Measurements from ENCODE around the gene GRHPR.

DNA sequence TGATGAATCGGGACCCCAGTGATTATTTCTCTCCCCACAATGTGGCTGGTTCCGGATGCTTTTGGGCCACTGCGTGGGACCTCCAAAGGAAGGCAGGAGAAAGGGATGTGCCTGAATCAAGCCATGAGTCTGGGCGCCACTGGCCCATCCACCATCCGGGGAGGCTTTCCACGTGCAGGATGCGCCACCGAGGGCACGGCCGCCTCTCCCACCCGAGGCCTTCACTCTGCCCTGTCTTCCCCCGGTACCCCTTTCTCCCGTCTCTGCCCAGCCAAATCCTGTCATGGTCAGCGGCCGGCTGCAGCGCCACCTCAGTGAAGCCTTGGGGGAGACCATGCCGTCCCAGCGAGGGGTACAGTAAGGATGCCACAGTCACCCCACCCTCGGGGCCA, 43.9 kb upstream of the GRHPR start:
- TF ChIP-seq, protein P1, sequence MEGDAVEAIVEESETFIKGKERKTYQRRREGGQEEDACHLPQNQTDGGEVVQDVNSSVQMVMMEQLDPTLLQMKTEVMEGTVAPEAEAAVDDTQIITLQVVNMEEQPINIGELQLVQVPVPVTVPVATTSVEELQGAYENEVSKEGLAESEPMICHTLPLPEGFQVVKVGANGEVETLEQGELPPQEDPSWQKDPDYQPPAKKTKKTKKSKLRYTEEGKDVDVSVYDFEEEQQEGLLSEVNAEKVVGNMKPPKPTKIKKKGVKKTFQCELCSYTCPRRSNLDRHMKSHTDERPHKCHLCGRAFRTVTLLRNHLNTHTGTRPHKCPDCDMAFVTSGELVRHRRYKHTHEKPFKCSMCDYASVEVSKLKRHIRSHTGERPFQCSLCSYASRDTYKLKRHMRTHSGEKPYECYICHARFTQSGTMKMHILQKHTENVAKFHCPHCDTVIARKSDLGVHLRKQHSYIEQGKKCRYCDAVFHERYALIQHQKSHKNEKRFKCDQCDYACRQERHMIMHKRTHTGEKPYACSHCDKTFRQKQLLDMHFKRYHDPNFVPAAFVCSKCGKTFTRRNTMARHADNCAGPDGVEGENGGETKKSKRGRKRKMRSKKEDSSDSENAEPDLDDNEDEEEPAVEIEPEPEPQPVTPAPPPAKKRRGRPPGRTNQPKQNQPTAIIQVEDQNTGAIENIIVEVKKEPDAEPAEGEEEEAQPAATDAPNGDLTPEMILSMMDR (IDR thresholded peaks at IDR 0.05) = no peak
- no peak for TF ChIP-seq CHD2 (IDR thresholded peaks at IDR 0.05; ENCODE audit: low read length, partially characterized antibody)
- TF ChIP-seq GABPA (IDR thresholded peaks at IDR 0.05; ENCODE audit: low read depth) = no peak
- TF ChIP-seq, protein P2, sequence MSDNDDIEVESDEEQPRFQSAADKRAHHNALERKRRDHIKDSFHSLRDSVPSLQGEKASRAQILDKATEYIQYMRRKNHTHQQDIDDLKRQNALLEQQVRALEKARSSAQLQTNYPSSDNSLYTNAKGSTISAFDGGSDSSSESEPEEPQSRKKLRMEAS (IDR thresholded peaks at IDR 0.05; ENCODE audit: low read depth) = no peak
- TF ChIP-seq FOXJ3 (CRISPR knock-in tag; IDR thresholded peaks at IDR 0.05) = no peak
- no peak for TF ChIP-seq MXI1 (IDR thresholded peaks at IDR 0.05; ENCODE audit: low read depth, low read length)
- no peak for TF ChIP-seq EP300 (IDR thresholded peaks at IDR 0.05; ENCODE audit: borderline replicate concordance in 1 of 2, low read depth in 1 of 2, low read length in 1 of 2)
- no peak for TF ChIP-seq POLR2AphosphoS5 (IDR thresholded peaks at IDR 0.05; ENCODE audit: low read depth, low read length)
- TF ChIP-seq TCF12 (IDR thresholded peaks at IDR 0.05) = no peak
- TF ChIP-seq RFX5 (IDR thresholded peaks at IDR 0.05; ENCODE audit: low read length) = no peak
- TF ChIP-seq, protein P3, sequence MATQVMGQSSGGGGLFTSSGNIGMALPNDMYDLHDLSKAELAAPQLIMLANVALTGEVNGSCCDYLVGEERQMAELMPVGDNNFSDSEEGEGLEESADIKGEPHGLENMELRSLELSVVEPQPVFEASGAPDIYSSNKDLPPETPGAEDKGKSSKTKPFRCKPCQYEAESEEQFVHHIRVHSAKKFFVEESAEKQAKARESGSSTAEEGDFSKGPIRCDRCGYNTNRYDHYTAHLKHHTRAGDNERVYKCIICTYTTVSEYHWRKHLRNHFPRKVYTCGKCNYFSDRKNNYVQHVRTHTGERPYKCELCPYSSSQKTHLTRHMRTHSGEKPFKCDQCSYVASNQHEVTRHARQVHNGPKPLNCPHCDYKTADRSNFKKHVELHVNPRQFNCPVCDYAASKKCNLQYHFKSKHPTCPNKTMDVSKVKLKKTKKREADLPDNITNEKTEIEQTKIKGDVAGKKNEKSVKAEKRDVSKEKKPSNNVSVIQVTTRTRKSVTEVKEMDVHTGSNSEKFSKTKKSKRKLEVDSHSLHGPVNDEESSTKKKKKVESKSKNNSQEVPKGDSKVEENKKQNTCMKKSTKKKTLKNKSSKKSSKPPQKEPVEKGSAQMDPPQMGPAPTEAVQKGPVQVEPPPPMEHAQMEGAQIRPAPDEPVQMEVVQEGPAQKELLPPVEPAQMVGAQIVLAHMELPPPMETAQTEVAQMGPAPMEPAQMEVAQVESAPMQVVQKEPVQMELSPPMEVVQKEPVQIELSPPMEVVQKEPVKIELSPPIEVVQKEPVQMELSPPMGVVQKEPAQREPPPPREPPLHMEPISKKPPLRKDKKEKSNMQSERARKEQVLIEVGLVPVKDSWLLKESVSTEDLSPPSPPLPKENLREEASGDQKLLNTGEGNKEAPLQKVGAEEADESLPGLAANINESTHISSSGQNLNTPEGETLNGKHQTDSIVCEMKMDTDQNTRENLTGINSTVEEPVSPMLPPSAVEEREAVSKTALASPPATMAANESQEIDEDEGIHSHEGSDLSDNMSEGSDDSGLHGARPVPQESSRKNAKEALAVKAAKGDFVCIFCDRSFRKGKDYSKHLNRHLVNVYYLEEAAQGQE (IDR thresholded peaks at IDR 0.05; ENCODE audit: low read depth, low read length) = no peak
- no peak for TF ChIP-seq RXRA (IDR thresholded peaks at IDR 0.05; ENCODE audit: borderline replicate concordance, low read depth)
- TF ChIP-seq JUND (IDR thresholded peaks at IDR 0.05) = no peak

Measured in SK-N-SH (cell line).